Bronchial epithelial cell (primary cell): ENCODE data around the gene GMDS. TPM values are rescaled to one million over a fixed set of nuclear protein-coding genes. Genes with fewer than 3 reads are reported as not detected.

Experiments used
- DNase-seq: peaks from one replicate; pipeline ENCODE4 v3.0.0-alpha.2; 2010; ENCODE audit warnings: low read depth
- FAIRE-seq: peaks from 2 replicates; lab custom pipeline; 2011; peaks lifted over from hg19 to GRCh38; lab: Jason Lieb, UNC
- H3K27me3 ChIP-seq: 2 replicates; pipeline ENCODE4 v1.5.1; 2011; ENCODE audit warnings: low read length; ENCODE audit not compliant: control insufficient read depth, insufficient read depth
- H3K36me3 ChIP-seq: 2 replicates; pipeline ENCODE4 v1.5.1; 2011; ENCODE audit warnings: low read length; ENCODE audit not compliant: control insufficient read depth, insufficient read depth
- H3K4me3 ChIP-seq: 2 replicates; pipeline ENCODE4 v1.5.1; 2011; ENCODE audit warnings: mild to moderate bottlenecking, low read depth, low read length, control low read depth
- total RNA-seq: library from RNA; depleted of rRNA; stranded (reverse); fragments of >200 nt; gene quantifications from 2 replicates; pipeline ENCODE4 v1.2.1, GENCODE V29; 2014
- TF ChIP-seq, protein P1 (sequence below): IDR thresholded peaks from 2 replicates; pipeline ENCODE4 v1.5.1; 2011; ENCODE audit warnings: mild to moderate bottlenecking, moderate library complexity, low read length, control low read depth, inconsistent platforms; ENCODE audit not compliant: insufficient read depth, severe bottlenecking

GMDS gene
- total RNA-seq, 1 donor from 2014 or later, result 8.2 TPM

DNA sequence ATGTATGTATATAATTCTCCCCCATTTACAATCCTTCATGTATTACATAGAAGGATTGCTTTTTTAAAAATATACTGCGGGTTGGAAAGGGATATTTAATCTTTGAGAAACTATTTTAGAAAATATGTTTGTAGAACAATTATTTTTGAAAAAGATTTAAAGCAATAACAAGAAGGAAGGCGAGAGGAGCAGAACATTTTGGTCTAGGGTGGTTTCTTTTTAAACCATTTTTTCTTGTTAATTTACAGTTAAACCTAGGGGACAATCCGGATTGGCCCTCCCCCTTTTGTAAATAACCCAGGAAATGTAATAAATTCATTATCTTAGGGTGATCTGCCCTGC lies 632.1 kb downstream of the GMDS start:
- DNase-seq, result peak; percentile 7

DNA sequence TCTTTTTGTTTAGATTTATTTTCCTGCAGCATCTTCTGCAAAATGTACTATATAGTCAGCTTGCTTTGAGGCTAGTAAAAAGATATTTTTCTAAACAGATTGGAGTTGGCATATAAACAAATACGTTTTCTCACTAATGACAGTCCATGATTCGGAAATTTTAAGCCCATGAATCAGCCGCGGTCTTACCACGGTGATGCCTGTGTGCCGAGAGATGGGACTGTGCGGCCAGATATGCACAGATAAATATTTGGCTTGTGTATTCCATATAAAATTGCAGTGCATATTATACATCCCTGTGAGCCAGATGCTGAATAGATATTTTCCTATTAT lies 632.5 kb downstream of the GMDS start:
- Histone ChIP-seq H3K4me3 (peak overlapping the region; percentile 56), H3K36me3 (no peaks in the 10 kb centered on the region), H3K27me3 (no peaks in the 10 kb centered on the region)
- peak; percentile 62 for DNase-seq
- TF ChIP-seq, protein P1, sequence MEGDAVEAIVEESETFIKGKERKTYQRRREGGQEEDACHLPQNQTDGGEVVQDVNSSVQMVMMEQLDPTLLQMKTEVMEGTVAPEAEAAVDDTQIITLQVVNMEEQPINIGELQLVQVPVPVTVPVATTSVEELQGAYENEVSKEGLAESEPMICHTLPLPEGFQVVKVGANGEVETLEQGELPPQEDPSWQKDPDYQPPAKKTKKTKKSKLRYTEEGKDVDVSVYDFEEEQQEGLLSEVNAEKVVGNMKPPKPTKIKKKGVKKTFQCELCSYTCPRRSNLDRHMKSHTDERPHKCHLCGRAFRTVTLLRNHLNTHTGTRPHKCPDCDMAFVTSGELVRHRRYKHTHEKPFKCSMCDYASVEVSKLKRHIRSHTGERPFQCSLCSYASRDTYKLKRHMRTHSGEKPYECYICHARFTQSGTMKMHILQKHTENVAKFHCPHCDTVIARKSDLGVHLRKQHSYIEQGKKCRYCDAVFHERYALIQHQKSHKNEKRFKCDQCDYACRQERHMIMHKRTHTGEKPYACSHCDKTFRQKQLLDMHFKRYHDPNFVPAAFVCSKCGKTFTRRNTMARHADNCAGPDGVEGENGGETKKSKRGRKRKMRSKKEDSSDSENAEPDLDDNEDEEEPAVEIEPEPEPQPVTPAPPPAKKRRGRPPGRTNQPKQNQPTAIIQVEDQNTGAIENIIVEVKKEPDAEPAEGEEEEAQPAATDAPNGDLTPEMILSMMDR, result no peak
- no peak for FAIRE-seq

More for the DNA sequence above, 632.1 kb downstream of the GMDS start:
- TF ChIP-seq, protein P1, result no peak
- no peak for FAIRE-seq
- H3K36me3 ChIP-seq, result no peaks in the 10 kb centered on the region
- peak overlapping the region; percentile 56 for H3K4me3 ChIP-seq
- H3K27me3 ChIP-seq, result no peaks in the 10 kb centered on the region

DNA sequence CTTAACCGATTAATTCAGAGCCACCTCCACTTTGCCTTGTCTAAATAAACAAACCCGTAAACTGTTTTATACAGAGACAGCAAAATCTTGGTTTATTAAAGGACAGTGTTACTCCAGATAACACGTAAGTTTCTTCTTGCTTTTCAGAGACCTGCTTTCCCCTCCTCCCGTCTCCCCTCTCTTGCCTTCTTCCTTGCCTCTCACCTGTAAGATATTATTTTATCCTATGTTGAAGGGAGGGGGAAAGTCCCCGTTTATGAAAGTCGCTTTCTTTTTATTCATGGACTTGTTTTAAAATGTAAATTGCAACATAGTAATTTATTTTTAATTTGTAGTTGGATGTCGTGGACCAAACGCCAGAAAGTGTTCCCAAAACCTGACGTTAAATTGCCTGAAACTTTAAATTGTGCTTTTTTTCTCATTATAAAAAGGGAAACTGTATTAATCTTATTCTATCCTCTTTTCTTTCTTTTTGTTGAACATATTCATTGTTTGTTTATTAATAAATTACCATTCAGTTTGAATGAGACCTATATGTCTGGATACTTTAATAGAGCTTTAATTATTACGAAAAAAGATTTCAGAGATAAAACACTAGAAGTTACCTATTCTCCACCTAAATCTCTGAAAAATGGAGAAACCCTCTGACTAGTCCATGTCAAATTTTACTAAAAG lies 633.0 kb downstream of the GMDS start:
- Histone ChIP-seq H3K4me3 (peak overlapping the region; percentile 56), H3K36me3 (no peaks in the 10 kb centered on the region), H3K27me3 (no peaks in the 10 kb centered on the region)
- no peak for FAIRE-seq
- TF ChIP-seq, protein P1, result no peak
- peak; percentile 27 for DNase-seq

DNA sequence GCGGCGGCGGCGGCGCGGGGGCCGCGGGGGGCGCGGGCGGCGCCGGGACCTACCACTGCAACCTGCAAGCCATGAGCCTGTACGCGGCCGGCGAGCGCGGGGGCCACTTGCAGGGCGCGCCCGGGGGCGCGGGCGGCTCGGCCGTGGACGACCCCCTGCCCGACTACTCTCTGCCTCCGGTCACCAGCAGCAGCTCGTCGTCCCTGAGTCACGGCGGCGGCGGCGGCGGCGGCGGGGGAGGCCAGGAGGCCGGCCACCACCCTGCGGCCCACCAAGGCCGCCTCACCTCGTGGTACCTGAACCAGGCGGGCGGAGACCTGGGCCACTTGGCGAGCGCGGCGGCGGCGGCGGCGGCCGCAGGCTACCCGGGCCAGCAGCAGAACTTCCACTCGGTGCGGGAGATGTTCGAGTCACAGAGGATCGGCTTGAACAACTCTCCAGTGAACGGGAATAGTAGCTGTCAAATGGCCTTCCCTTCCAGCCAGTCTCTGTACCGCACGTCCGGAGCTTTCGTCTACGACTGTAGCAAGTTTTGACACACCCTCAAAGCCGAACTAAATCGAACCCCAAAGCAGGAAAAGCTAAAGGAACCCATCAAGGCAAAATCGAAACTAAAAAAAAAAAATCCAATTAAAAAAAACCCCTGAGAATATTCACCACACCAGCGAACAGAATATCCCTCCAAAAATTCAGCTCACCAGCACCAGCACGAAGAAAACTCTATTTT lies 633.7 kb downstream of the GMDS start:
- Histone ChIP-seq H3K36me3 (no peaks in the 10 kb centered on the region), H3K4me3 (peak overlapping the region; percentile 56), H3K27me3 (no peaks in the 10 kb centered on the region)
- TF ChIP-seq, protein P1, result no peak
- FAIRE-seq (no peak), DNase-seq (peak; percentile 26)

DNA sequence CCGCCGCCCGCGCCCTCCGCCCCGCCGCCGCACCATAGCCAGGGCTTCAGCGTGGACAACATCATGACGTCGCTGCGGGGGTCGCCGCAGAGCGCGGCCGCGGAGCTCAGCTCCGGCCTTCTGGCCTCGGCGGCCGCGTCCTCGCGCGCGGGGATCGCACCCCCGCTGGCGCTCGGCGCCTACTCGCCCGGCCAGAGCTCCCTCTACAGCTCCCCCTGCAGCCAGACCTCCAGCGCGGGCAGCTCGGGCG lies 634.2 kb downstream of the GMDS start:
- Histone ChIP-seq H3K27me3 (no peaks in the 10 kb centered on the region), H3K36me3 (no peaks in the 10 kb centered on the region), H3K4me3 (peak overlapping the region; percentile 56)
- TF ChIP-seq, protein P1, result peak; percentile 47
- no peak for FAIRE-seq
- DNase-seq, result no peak
